ENCODE measurements around the gene GBGT1. TPM values are rescaled to one million over a fixed set of nuclear protein-coding genes. Genes with fewer than 3 reads are reported as not detected.

GBGT1 gene
- total and polyA plus RNA-seq, 9 of the 15 experiments (the other 6 are each of a cell fraction or from before 2014, with no cell fraction given): 0.55 to 25.8 (median 13.7) TPM

DNA sequence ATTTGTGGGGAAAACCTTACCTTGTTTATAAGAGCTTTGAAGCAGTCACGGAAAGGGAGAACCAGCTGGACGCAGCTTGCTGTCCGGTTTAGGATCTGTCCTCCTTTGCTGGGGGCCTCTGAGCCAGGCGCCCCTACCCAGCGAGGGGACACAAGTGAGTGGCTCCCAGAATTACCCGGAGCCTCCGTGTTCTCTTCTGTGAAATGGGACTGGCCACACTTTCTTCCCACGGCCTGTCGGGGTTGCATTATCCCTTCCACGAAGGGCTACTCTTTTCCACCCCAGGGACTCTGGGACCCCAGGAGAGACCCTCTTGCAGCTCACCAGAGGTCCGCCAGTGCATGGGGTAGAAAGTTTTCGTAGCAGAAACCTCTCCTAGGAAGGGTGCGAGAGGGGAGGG lies 477 bp upstream of the GBGT1 start:
- H3K27ac ChIP-seq (ENCODE audit: extremely low read depth, low read depth, low read length): peak overlapping the region; percentile 70; the same call in 1 of the 3 replicates
- no peaks in the 10 kb centered on the region for H3K9me1 ChIP-seq (ENCODE audit: control insufficient read depth, insufficient read depth, low read length)
- FAIRE-seq: no peak
- no peaks in the 10 kb centered on the region for H3K27me3 ChIP-seq (ENCODE audit: control insufficient read depth in 2 of 2, insufficient read depth in 2 of 2, low read length in 2 of 2)
- H2AFZ ChIP-seq (ENCODE audit: low read depth, low read length): peak overlapping the region; percentile 92
- peak overlapping the region; percentile 74 to 94; a peak in 3 of 4 replicates for H3K9ac ChIP-seq (ENCODE audit: insufficient read depth in 1 of 2, low read depth in 2 of 2, low read length in 2 of 2)
- ChIA-PET CTCF (ENCODE audit: low intra/inter-chr PET ratio) (no interaction called here), POLR2A (interaction anchor here (0.6 to 1.4 kb wide), 3 partner anchors 9 to 74 kb away, joined by 3 to 6 read pairs (median 4); no protein-coding TSS in a partner anchor)
- in situ Hi-C loops (cut with MboI): no loop called here
- intact Hi-C loops (cut with micrococcal nuclease): no loop called here
- 52% methylated on average over 13 of the region's 13 CpGs for whole genome bisulfite sequencing (ENCODE audit: insufficient coverage, low coverage, missing lambda C conversion rate)
- H3K79me2 ChIP-seq (ENCODE audit: control insufficient read depth, insufficient read depth, low read length): peaks cover 19% of the 10 kb centered on the region
- ATAC-seq: no peak
- H3K4me2 ChIP-seq (ENCODE audit: insufficient read depth, low read length): peak overlapping the region; percentile 81
- H3K4me3 ChIP-seq: peak overlapping the region; percentile 76
- no peaks in the 10 kb centered on the region for H3K9me3 ChIP-seq (replicated peaks; ENCODE audit: control insufficient read depth, insufficient read depth, low read depth, low read length)
- no peaks in the 10 kb centered on the region for H4K20me1 ChIP-seq (replicated peaks; ENCODE audit: control insufficient read depth, insufficient read depth, low read length)
- H3K36me3 ChIP-seq (ENCODE audit: control insufficient read depth, insufficient read depth, low read length): peaks cover 21% of the 10 kb centered on the region
- H3K4me1 ChIP-seq (replicated peaks in 1 of 2; ENCODE audit: control insufficient read depth in 2 of 2, insufficient read depth in 2 of 2, low read length in 2 of 2): peaks cover 33 to 56% of the 10 kb centered on the region in 2 experiments; a peak in 4 of 5 replicates
- TF ChIP-seq ARID2 (IDR thresholded peaks at IDR 0.05) (no peak), ZFP30 (CRISPR knock-in tag; IDR thresholded peaks at IDR 0.05; ENCODE audit: borderline replicate concordance) (no peak), BCOR (IDR thresholded peaks at IDR 0.05) (0 out of 2 replicates have a peak, but pooled peaks have one; percentile 33), FOXP4 (CRISPR knock-in tag; IDR thresholded peaks at IDR 0.05; ENCODE audit: borderline replicate concordance) (no peak), CBFA2T2 (conservative IDR thresholded peaks at IDR 0.05) (no peak), ATF1 (CRISPR knock-in tag; IDR thresholded peaks at IDR 0.05) (no peak), ATF1 (tag; IDR thresholded peaks at IDR 0.05) (no peak), KDM1A (IDR thresholded peaks at IDR 0.05) (peak; percentile 13 to 40; a peak in 2 of 4 replicates), THRAP3 (IDR thresholded peaks at IDR 0.05; ENCODE audit: borderline replicate concordance) (no peak), RBM25 (IDR thresholded peaks at IDR 0.05; ENCODE audit: low read depth, low read length, severe bottlenecking) (peak; percentile 35)
- BruUV-seq (replicated peaks): TSS peak; percentile 69
- DNase-seq (ENCODE audit: extremely low read depth in 1 of 4, low spot score in 3 of 4): no peak

All from K562 (cell line).